PC-3 (cell line): Measurements from ENCODE around the gene RAD50. TPM values are rescaled to one million over a fixed set of nuclear protein-coding genes. Genes with fewer than 3 reads are reported as not detected.

Experiments used
- ATAC-seq: fragments of 200-7000 bp; cut with Tn5 transposase; 2 replicates; pipeline ENCODE4 v1.9.1; 2020; ENCODE audit warnings: mild to moderate bottlenecking, moderate library complexity
- BruUV-seq: library from RNA; stranded (reverse); fragments of 400-500 nt; replicated peaks from 2 replicates; lab custom pipeline; 2021; lab: Mats Ljungman, UMichigan
- CTCF ChIA-PET: fragments of 300-600 bp; sonication (Branson Sonifier 250); formaldehyde crosslinking; loops from one replicate; lab custom pipeline; 2022; ENCODE audit warnings: antibody characterized with exemption; lab: Charles Lee
- POLR2A ChIA-PET: fragments of 300-600 bp; sonication (Branson Sonifier 250); formaldehyde crosslinking; loops from one replicate; lab custom pipeline; 2022; ENCODE audit warnings: antibody characterized with exemption; ENCODE audit not compliant: unreplicated experiment; lab: Charles Lee
- DNase-seq: peaks from one replicate; pipeline ENCODE4 v3.0.0-alpha.2; 2015
- H2AFZ ChIP-seq: fragments of 300-600 bp; sonication (generic); 2 replicates; pipeline ENCODE4 v1.6.0; 2016; ENCODE audit warnings: antibody characterized with exemption, low read length
- H3F3A ChIP-seq: fragments of 300-600 bp; sonication (generic); one replicate; pipeline ENCODE4 v1.6.0; 2017; ENCODE audit warnings: antibody characterized with exemption, low read length, control low read depth, mild to moderate bottlenecking; ENCODE audit not compliant: unreplicated experiment
- H3K27ac ChIP-seq: fragments of 300-600 bp; sonication (generic); 2 replicates; pipeline ENCODE4 v1.5.1; 2016; ENCODE audit warnings: mild to moderate bottlenecking, low read length
- H3K27me3 ChIP-seq: fragments of 300-600 bp; sonication (generic); 2 replicates; pipeline ENCODE4 v1.6.1; 2016; ENCODE audit warnings: low read length, mixed read lengths
- H3K36me3 ChIP-seq: fragments of 300-600 bp; sonication (generic); 2 replicates; pipeline ENCODE4 v1.6.1; 2016; ENCODE audit warnings: low read depth, mixed run types, low read length, mixed read lengths
- H3K4me1 ChIP-seq: fragments of 300-600 bp; sonication (generic); 2 replicates; pipeline ENCODE4 v1.5.1; 2016; ENCODE audit warnings: low read length; ENCODE audit not compliant: insufficient read depth
- H3K4me2 ChIP-seq: fragments of 300-600 bp; sonication (generic); 2 replicates; pipeline ENCODE4 v1.6.0; 2016; ENCODE audit warnings: low read length
- H3K4me3 ChIP-seq: fragments of 300-600 bp; sonication (generic); 2 replicates; pipeline ENCODE4 v1.5.1; 2016; ENCODE audit warnings: mild to moderate bottlenecking, low read length, mixed read lengths
- H3K79me2 ChIP-seq: fragments of 300-600 bp; sonication (generic); 2 replicates; pipeline ENCODE4 v1.6.1; 2017; ENCODE audit warnings: low read length, mixed read lengths
- H3K9ac ChIP-seq: fragments of 300-600 bp; sonication (generic); 2 replicates; pipeline ENCODE4 v1.6.0; 2016; ENCODE audit warnings: mild to moderate bottlenecking, low read length
- H3K9me2 ChIP-seq: fragments of 300-600 bp; sonication (generic); replicated peaks from 2 replicates; pipeline ENCODE4 v1.6.1; 2016; ENCODE audit warnings: mixed run types, low read length, mixed read lengths
- H3K9me3 ChIP-seq: fragments of 300-600 bp; sonication (generic); 2 replicates; pipeline ENCODE4 v1.6.1; 2016; ENCODE audit warnings: low read length, mixed read lengths
- H4K20me1 ChIP-seq: fragments of 300-600 bp; sonication (generic); 2 replicates; pipeline ENCODE4 v1.6.1; 2016; ENCODE audit warnings: low read length, mixed read lengths
- EZH2 ChIP-seq: fragments of 300-600 bp; sonication (generic); IDR thresholded peaks from one replicate; pipeline ENCODE4 v1.6.1; 2017; ENCODE audit warnings: antibody characterized with exemption, mild to moderate bottlenecking, low read length; ENCODE audit not compliant: unreplicated experiment
- EZH2phosphoT487 ChIP-seq: fragments of 300-600 bp; sonication (generic); IDR thresholded peaks from 2 replicates; pipeline ENCODE4 v1.6.1; 2018; ENCODE audit warnings: mild to moderate bottlenecking, antibody characterized with exemption, low read length, borderline replicate concordance
- intact Hi-C: fragments of 100-400 bp; cut with micrococcal nuclease; formaldehyde crosslinking; loops from 2 replicates; pipeline ENCODE4 v1.9.0; 2023
- total RNA-seq: library from RNA; depleted of rRNA; stranded (reverse); fragments of >200 nt; gene quantifications from 2 replicates; pipeline ENCODE4 v1.2.3, GENCODE V29; 2014
- TF ChIP-seq, protein P1 (sequence below): fragments of 300-600 bp; sonication (generic); conservative IDR thresholded peaks from 2 replicates; pipeline ENCODE4 v1.5.1; 2017; ENCODE audit warnings: antibody characterized with exemption, low read depth, mild to moderate bottlenecking, low read length

RAD50 gene
- total RNA-seq, 1 experiment from 2014 or later: 6.7 TPM

DNA sequence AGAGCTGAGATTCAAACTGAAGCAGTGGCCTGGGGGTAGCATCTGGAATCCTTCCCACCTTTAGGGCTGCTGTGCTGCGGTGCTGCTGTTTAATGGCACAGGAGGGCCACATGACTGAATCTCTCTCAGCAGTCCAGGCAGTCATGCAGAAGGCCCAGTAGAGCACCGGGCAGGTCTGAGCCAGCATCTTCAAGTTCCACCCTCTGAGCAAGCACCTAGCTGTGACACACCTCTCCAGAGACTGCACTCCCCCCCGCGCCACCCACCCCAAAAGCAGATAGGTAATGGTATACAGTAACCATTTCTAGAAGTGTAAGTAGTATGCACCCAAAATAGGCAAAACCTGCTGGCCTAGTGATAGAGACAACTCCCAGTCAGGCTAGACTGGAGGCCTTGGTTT lies 125.2 kb downstream of the RAD50 start:
- Histone ChIP-seq H3K9ac (no peak overlapping the region), H3K9me3 (no peaks in the 10 kb centered on the region), H3K79me2 (no peaks in the 10 kb centered on the region), H3K36me3 (no peaks in the 10 kb centered on the region), H3K4me1 (peaks cover 12% of the 10 kb centered on the region), H3K4me2 (no peak overlapping the region), H3K27me3 (no peaks in the 10 kb centered on the region), H3K4me3 (no peak overlapping the region), H4K20me1 (no peaks in the 10 kb centered on the region), H3K9me2 (no peaks in the 10 kb centered on the region), H2AFZ (no peak overlapping the region), H3F3A (no peaks in the 10 kb centered on the region), H3K27ac (no peak overlapping the region)
- ChIA-PET POLR2A (no interaction called here), CTCF (no interaction called here)
- intact Hi-C loops: no loop called here
- ATAC-seq (no peak), DNase-seq (no peak)
- TF ChIP-seq EZH2 (no peak), EZH2phosphoT487 (no peak)
- TF ChIP-seq, protein P1, sequence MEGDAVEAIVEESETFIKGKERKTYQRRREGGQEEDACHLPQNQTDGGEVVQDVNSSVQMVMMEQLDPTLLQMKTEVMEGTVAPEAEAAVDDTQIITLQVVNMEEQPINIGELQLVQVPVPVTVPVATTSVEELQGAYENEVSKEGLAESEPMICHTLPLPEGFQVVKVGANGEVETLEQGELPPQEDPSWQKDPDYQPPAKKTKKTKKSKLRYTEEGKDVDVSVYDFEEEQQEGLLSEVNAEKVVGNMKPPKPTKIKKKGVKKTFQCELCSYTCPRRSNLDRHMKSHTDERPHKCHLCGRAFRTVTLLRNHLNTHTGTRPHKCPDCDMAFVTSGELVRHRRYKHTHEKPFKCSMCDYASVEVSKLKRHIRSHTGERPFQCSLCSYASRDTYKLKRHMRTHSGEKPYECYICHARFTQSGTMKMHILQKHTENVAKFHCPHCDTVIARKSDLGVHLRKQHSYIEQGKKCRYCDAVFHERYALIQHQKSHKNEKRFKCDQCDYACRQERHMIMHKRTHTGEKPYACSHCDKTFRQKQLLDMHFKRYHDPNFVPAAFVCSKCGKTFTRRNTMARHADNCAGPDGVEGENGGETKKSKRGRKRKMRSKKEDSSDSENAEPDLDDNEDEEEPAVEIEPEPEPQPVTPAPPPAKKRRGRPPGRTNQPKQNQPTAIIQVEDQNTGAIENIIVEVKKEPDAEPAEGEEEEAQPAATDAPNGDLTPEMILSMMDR: no peak
- BruUV-seq: no TSS peak

DNA sequence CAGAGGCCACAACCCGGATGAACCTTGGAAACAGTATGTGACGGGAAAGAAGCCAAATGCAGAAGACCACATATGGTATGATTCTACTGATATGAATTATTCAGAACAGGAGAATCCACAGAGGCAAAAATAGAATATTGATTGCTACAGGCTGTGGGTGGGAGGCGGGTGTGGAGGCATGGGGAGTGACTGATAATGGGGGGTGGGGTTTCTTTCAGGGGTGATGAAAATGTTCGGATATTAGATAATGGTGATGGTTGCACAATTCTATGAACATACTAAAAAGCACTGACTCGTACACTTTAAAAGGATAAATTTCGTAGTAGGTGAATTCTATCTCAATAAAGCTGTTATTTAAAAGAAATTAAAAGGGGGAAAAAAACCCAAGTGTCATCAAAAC lies 127.7 kb downstream of the RAD50 start:
- H3F3A ChIP-seq: no peaks in the 10 kb centered on the region
- H3K9me2 ChIP-seq: no peaks in the 10 kb centered on the region
- ATAC-seq (no peak), DNase-seq (no peak)
- no peaks in the 10 kb centered on the region for H3K36me3 ChIP-seq
- no peak overlapping the region for H2AFZ ChIP-seq
- no peak overlapping the region for H3K4me2 ChIP-seq
- intact Hi-C loops: no loop called here
- no peaks in the 10 kb centered on the region for H3K79me2 ChIP-seq
- ChIA-PET POLR2A (no interaction called here), CTCF (no interaction called here)
- no peak overlapping the region for H3K27ac ChIP-seq
- no TSS peak for BruUV-seq
- no peaks in the 10 kb centered on the region for H3K4me1 ChIP-seq
- H3K9ac ChIP-seq: no peak overlapping the region
- no peaks in the 10 kb centered on the region for H3K27me3 ChIP-seq
- TF ChIP-seq, protein P1: no peak
- no peak for TF ChIP-seq EZH2
- TF ChIP-seq EZH2phosphoT487: no peak
- no peaks in the 10 kb centered on the region for H3K9me3 ChIP-seq
- H4K20me1 ChIP-seq: no peaks in the 10 kb centered on the region
- H3K4me3 ChIP-seq: no peak overlapping the region

DNA sequence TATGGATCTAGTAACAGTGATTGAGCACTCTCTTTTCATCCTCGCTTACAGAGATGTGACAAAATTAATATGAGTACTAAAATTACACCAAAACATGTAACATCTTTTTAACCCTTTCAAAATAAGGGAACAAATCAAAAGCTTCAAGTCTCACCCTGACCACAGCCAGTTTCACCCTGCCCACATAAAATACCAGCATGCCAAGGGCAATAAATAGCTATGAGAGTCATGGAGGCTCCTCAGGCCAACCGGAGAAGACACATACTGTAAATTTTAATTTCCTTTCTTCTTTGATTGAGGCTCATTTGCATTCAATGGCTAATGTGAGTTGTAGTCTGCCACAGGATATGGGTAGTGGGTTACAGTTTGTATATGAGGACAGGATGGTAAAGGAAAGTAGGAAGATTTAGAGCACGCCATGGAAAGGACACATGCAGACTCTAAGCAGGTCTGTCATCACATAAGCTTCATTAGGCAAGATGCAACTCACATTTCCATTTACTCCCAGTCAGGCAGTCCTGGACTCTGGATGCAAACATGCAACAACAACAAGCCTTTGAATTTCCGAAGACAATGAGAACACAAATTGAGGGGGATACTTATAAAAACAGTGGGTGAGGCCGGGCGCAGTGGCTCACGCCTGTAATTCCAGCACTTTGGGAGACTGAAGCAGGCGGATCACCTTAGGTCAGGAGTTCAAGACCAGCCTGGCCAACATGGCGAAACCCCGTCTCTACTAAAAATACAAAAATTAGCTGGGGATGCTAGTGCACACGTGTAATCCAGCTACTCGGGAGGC lies 128.3 kb downstream of the RAD50 start:
- ChIA-PET POLR2A (no interaction called here), CTCF (no interaction called here)
- H4K20me1 ChIP-seq: no peaks in the 10 kb centered on the region
- no peaks in the 10 kb centered on the region for H3K9me3 ChIP-seq
- H3K27me3 ChIP-seq: no peaks in the 10 kb centered on the region
- H3K4me3 ChIP-seq: no peak overlapping the region
- ATAC-seq: no peak
- intact Hi-C loops: no loop called here
- H2AFZ ChIP-seq: no peak overlapping the region
- TF ChIP-seq EZH2: no peak
- TF ChIP-seq, protein P1: no peak
- no peak for TF ChIP-seq EZH2phosphoT487
- no peaks in the 10 kb centered on the region for H3K79me2 ChIP-seq
- BruUV-seq: no TSS peak
- H3K4me1 ChIP-seq: no peaks in the 10 kb centered on the region
- no peak overlapping the region for H3K27ac ChIP-seq
- no peaks in the 10 kb centered on the region for H3K9me2 ChIP-seq
- H3F3A ChIP-seq: no peaks in the 10 kb centered on the region
- no peak overlapping the region for H3K4me2 ChIP-seq
- H3K9ac ChIP-seq: no peak overlapping the region
- no peak for DNase-seq
- H3K36me3 ChIP-seq: no peaks in the 10 kb centered on the region
